Vagina (tissue), 2 donors: ENCODE data around the gene MRPL34.

Source experiments
- POLR2A ChIP-seq, 2 donors: fragments of 450-650 bp; IDR thresholded peaks; one replicate each; pipeline ENCODE4 v1.6.1; 2017; ENCODE audit warnings: antibody characterized with exemption in 2 of 2, mild to moderate bottlenecking in 2 of 2, moderate library complexity in 2 of 2
- POLR2AphosphoS5 ChIP-seq, 2 donors: sonication (generic); formaldehyde crosslinking; IDR thresholded peaks; one replicate each; pipeline ENCODE4 v1.9.0; 2017; ENCODE audit warnings: antibody characterized with exemption in 2 of 2, mild to moderate bottlenecking in 2 of 2, low read depth in 1 of 2; ENCODE audit not compliant: insufficient read depth in 1 of 2
- TF ChIP-seq, protein P1 (sequence below), 3 experiments: fragments of 450-650 bp in 2 of 3; fragments of 200-600 bp in 1 of 3; sonication (generic) in 1 of 3; IDR thresholded peaks; one replicate each; pipeline ENCODE4 v1.5.1; 2017 to 2019; ENCODE audit warnings: antibody characterized with exemption in 3 of 3, mild to moderate bottlenecking in 2 of 3, moderate library complexity in 2 of 3

GRCh38 chr19:17325133-17325532 is 19.5 kb downstream of the MRPL34 start:
- TF ChIP-seq, protein P1, sequence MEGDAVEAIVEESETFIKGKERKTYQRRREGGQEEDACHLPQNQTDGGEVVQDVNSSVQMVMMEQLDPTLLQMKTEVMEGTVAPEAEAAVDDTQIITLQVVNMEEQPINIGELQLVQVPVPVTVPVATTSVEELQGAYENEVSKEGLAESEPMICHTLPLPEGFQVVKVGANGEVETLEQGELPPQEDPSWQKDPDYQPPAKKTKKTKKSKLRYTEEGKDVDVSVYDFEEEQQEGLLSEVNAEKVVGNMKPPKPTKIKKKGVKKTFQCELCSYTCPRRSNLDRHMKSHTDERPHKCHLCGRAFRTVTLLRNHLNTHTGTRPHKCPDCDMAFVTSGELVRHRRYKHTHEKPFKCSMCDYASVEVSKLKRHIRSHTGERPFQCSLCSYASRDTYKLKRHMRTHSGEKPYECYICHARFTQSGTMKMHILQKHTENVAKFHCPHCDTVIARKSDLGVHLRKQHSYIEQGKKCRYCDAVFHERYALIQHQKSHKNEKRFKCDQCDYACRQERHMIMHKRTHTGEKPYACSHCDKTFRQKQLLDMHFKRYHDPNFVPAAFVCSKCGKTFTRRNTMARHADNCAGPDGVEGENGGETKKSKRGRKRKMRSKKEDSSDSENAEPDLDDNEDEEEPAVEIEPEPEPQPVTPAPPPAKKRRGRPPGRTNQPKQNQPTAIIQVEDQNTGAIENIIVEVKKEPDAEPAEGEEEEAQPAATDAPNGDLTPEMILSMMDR (IDR thresholded peaks at IDR 0.05) = no peak
- no peak for TF ChIP-seq POLR2A (IDR thresholded peaks at IDR 0.05)
- no peak for TF ChIP-seq POLR2AphosphoS5 (IDR thresholded peaks at IDR 0.05; ENCODE audit: insufficient read depth in 1 of 2, low read depth in 1 of 2)
